Neural crest cell (in vitro differentiated cells): Measurements from ENCODE around the gene ZNF480. TPM values are rescaled to one million over a fixed set of nuclear protein-coding genes. Genes with fewer than 3 reads are reported as not detected.
"Not testable (repeated sequence)": the region's sequence is repeated elsewhere in the genome, so short reads cannot be mapped to it uniquely, and the experiment has no call there.

ENCODE experiments used
- DNase-seq: peaks from one replicate; pipeline ENCODE4 v3.0.0; 2021; ENCODE audit warnings: low read depth, mixed read lengths, low spot score
- H3K27ac Mint-ChIP-seq: one replicate; pipeline ENCODE4 v1.8.0; 2021; ENCODE audit warnings: mild to moderate bottlenecking, mixed read lengths; ENCODE audit not compliant: unreplicated experiment
- H3K27me3 Mint-ChIP-seq: 2 replicates; pipeline ENCODE4 v1.8.0; 2021; ENCODE audit warnings: low read depth, mild to moderate bottlenecking, mixed read lengths
- H3K36me3 Mint-ChIP-seq: 2 replicates; pipeline ENCODE4 v1.8.0; 2021; ENCODE audit warnings: low read depth, mild to moderate bottlenecking, mixed read lengths
- H3K4me1 Mint-ChIP-seq: 2 replicates; pipeline ENCODE4 v1.8.0; 2021; ENCODE audit warnings: mixed read lengths
- H3K4me3 Mint-ChIP-seq: one replicate; pipeline ENCODE4 v1.8.0; 2021; ENCODE audit warnings: mild to moderate bottlenecking, mixed read lengths
- H3K9me3 Mint-ChIP-seq: 2 replicates; pipeline ENCODE4 v1.8.0; 2021; ENCODE audit warnings: mixed read lengths
- CTCF ChIP-seq: fragments of 200-600 bp; sonication (generic); conservative IDR thresholded peaks from 2 replicates; pipeline ENCODE4 v1.5.0; 2021; ENCODE audit warnings: antibody characterized with exemption, mild to moderate bottlenecking
- total RNA-seq: library from RNA; stranded (reverse); gene quantifications from 2 replicates; pipeline ENCODE4 v1.2.1, GENCODE V29; 2021

The ZNF480 gene
- total RNA-seq, 1 donor from 2014 or later, result 25.2 TPM

GRCh38 chr19:52322429-52322828 is 25.5 kb downstream of the ZNF480 start:
- H3K27ac Mint-ChIP-seq, result no peak overlapping the region
- no peaks in the 10 kb centered on the region for H3K4me1 Mint-ChIP-seq
- H3K4me3 Mint-ChIP-seq, result no peak overlapping the region
- peaks cover 46% of the 10 kb centered on the region for H3K9me3 Mint-ChIP-seq
- TF ChIP-seq CTCF, result no peak
- H3K27me3 Mint-ChIP-seq, result no peaks in the 10 kb centered on the region
- no peak for DNase-seq
- H3K36me3 Mint-ChIP-seq, result peaks cover 94% of the 10 kb centered on the region

- peaks cover 7% of the 10 kb centered on the region for H3K4me1 Mint-ChIP-seq
Observed at GRCh38 chr19:52331757-52332156, 34.8 kb downstream of the ZNF480 start.

GRCh38 chr19:52335768-52336116 is 38.8 kb downstream of the ZNF480 start:
- Mint-ChIP-seq H3K4me3 (peak overlapping the region; percentile 100), H3K36me3 (peaks cover 41% of the 10 kb centered on the region), H3K27me3 (peaks cover 3% of the 10 kb centered on the region), H3K27ac (no peak overlapping the region), H3K9me3 (peaks cover 18% of the 10 kb centered on the region), H3K4me1 (peaks cover 15% of the 10 kb centered on the region)
- TF ChIP-seq CTCF, result no peak
- DNase-seq, result no peak

More at GRCh38 chr19:52331757-52332156, 34.8 kb downstream of the ZNF480 start:
- no peak overlapping the region for H3K27ac Mint-ChIP-seq
- TF ChIP-seq CTCF, result no peak
- H3K36me3 Mint-ChIP-seq, result peaks cover 37% of the 10 kb centered on the region
- peak overlapping the region; percentile 47 for H3K4me3 Mint-ChIP-seq
- H3K27me3 Mint-ChIP-seq, result peaks cover 3% of the 10 kb centered on the region
- no peak for DNase-seq
- H3K9me3 Mint-ChIP-seq, result peaks cover 22% of the 10 kb centered on the region

GRCh38 chr19:52336117-52336790 is 39.3 kb downstream of the ZNF480 start, which contains the start of gene ZNF610:
TSS of gene ZNF610 (plus strand) at chr19:52336243. CDS start at chr19:52349173, 12,930 bp downstream.
- peak; percentile 82 for DNase-seq
- peak within 1 kb of the TSS; percentile 100 for H3K4me3 Mint-ChIP-seq
- peaks cover 3% of the 10 kb centered on the region for H3K27me3 Mint-ChIP-seq
- peaks cover 16% of the 10 kb centered on the region for H3K9me3 Mint-ChIP-seq
- H3K36me3 Mint-ChIP-seq, result peaks cover 38% of the 10 kb centered on the region
- H3K4me1 Mint-ChIP-seq, result peaks cover 15% of the 10 kb centered on the region
- no peak for TF ChIP-seq CTCF
- peak within 1 kb of the TSS; percentile 97 for H3K27ac Mint-ChIP-seq

GRCh38 chr19:52336791-52337381 is 39.9 kb downstream of the ZNF480 start:
- peak overlapping the region; percentile 100 for H3K4me3 Mint-ChIP-seq
- TF ChIP-seq CTCF, result no peak
- peaks cover 15% of the 10 kb centered on the region for H3K4me1 Mint-ChIP-seq
- H3K27ac Mint-ChIP-seq, result peak overlapping the region; percentile 97
- peaks cover 32% of the 10 kb centered on the region for H3K36me3 Mint-ChIP-seq
- peaks cover 12% of the 10 kb centered on the region for H3K9me3 Mint-ChIP-seq
- peaks cover 3% of the 10 kb centered on the region for H3K27me3 Mint-ChIP-seq
- DNase-seq, result no peak

- Mint-ChIP-seq H3K36me3 (peaks cover 21% of the 10 kb centered on the region), H3K4me3 (peak overlapping the region; percentile 79), H3K4me1 (peaks cover 18% of the 10 kb centered on the region)
- not testable (repeated sequence) for H3K9me3 Mint-ChIP-seq, H3K27ac Mint-ChIP-seq, H3K27me3 Mint-ChIP-seq, DNase-seq
Observed at GRCh38 chr19:52339022-52339421, 42.1 kb downstream of the ZNF480 start.
